Fibroblast of lung (primary cell): ENCODE data around the gene TECR.

Experiments
- CTCF ChIP-seq, 2 donors: IDR thresholded peaks in 1 of 2; conservative IDR thresholded peaks in 1 of 2; 1 replicate in 1 of 2; 2 replicates in 1 of 2; pipeline ENCODE4 v1.5.1; 2011 to 2012; ENCODE audit warnings: low read length in 2 of 2, control low read depth in 1 of 2, inconsistent platforms in 1 of 2, low read depth in 1 of 2, mild to moderate bottlenecking in 1 of 2
- EZH2 ChIP-seq: IDR thresholded peaks from 2 replicates; pipeline ENCODE4 v1.5.1; 2012; ENCODE audit warnings: low read length, control low read depth, mild to moderate bottlenecking; ENCODE audit errors: missing control alignments

- TF ChIP-seq CTCF (conservative IDR thresholded peaks at IDR 0.05 in 1 of 2, IDR thresholded peaks at IDR 0.05 in 1 of 2; ENCODE audit: low read depth in 1 of 2, low read length in 2 of 2) (no peak), EZH2 (no peak)
Observed at GRCh38 chr19:14563590-14563926, 34.2 kb downstream of the TECR start.
